Gastroesophageal sphincter (tissue), 3 donors: ENCODE data around the gene NMRK1.

Experiments used
- EP300 ChIP-seq: sonication (generic); formaldehyde crosslinking; IDR thresholded peaks from one replicate; pipeline ENCODE4 v1.6.1; 2017; ENCODE audit warnings: antibody characterized with exemption, mild to moderate bottlenecking
- POLR2A ChIP-seq, 2 donors: fragments of 450-650 bp; IDR thresholded peaks; one replicate each; pipeline ENCODE4 v1.6.1; 2017; ENCODE audit warnings: antibody characterized with exemption in 2 of 2, mild to moderate bottlenecking in 2 of 2, moderate library complexity in 1 of 2
- POLR2AphosphoS5 ChIP-seq: sonication (generic); formaldehyde crosslinking; IDR thresholded peaks from one replicate; pipeline ENCODE4 v1.6.1; 2017; ENCODE audit warnings: antibody characterized with exemption
- TF ChIP-seq, protein P1 (sequence below), 4 experiments: fragments of 200-600 bp in 2 of 4; fragments of 450-650 bp in 2 of 4; sonication (generic) in 1 of 4; IDR thresholded peaks; one replicate each; pipeline ENCODE4 v1.5.1; 2017 to 2019; ENCODE audit warnings: antibody characterized with exemption in 4 of 4, mild to moderate bottlenecking in 2 of 4, moderate library complexity in 2 of 4

DNA sequence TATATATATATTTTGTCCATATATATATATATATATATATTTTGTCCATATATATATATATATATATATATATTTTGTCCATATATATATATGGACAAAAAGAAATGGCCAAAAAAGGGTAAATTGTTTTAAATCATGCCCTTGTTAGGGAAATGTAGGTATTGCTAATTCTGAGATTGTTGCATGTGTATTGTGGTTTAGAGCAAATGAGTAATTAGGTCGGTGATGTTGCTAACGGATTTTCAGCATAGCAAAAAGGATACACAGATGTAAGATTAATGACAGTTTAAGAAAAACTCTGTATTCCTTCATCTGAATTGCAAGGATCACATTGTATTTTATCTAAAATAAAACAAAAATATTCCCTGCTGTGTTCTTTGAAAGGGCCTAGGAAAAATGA lies 40.6 kb upstream of the NMRK1 start:
- TF ChIP-seq, protein P1, sequence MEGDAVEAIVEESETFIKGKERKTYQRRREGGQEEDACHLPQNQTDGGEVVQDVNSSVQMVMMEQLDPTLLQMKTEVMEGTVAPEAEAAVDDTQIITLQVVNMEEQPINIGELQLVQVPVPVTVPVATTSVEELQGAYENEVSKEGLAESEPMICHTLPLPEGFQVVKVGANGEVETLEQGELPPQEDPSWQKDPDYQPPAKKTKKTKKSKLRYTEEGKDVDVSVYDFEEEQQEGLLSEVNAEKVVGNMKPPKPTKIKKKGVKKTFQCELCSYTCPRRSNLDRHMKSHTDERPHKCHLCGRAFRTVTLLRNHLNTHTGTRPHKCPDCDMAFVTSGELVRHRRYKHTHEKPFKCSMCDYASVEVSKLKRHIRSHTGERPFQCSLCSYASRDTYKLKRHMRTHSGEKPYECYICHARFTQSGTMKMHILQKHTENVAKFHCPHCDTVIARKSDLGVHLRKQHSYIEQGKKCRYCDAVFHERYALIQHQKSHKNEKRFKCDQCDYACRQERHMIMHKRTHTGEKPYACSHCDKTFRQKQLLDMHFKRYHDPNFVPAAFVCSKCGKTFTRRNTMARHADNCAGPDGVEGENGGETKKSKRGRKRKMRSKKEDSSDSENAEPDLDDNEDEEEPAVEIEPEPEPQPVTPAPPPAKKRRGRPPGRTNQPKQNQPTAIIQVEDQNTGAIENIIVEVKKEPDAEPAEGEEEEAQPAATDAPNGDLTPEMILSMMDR (IDR thresholded peaks at IDR 0.05) = no peak
- TF ChIP-seq EP300 = no peak
- TF ChIP-seq POLR2A (IDR thresholded peaks at IDR 0.05) = no peak
- TF ChIP-seq POLR2AphosphoS5 = no peak
